H1 (cell line): Measurements from ENCODE around the gene CCDC51. TPM values are rescaled to one million over a fixed set of nuclear protein-coding genes. Genes with fewer than 3 reads are reported as not detected.

Experiments
- ATF2 ChIP-seq: IDR thresholded peaks from 2 replicates; pipeline ENCODE4 v1.6.1; 2012; ENCODE audit warnings: low read length, inconsistent platforms
- CEBPB ChIP-seq: IDR thresholded peaks from 2 replicates; pipeline ENCODE4 v1.6.1; 2012; ENCODE audit warnings: low read depth, low read length
- CREB1 ChIP-seq: IDR thresholded peaks from 2 replicates; pipeline ENCODE4 v1.6.1; 2012; ENCODE audit warnings: inconsistent platforms
- CTBP2 ChIP-seq: IDR thresholded peaks from 2 replicates; pipeline ENCODE4 v1.7.0; 2011; ENCODE audit warnings: borderline replicate concordance, mild to moderate bottlenecking, moderate library complexity, mixed read lengths, low read length; ENCODE audit not compliant: insufficient read depth, insufficient read length
- EP300 ChIP-seq, 2 experiments: IDR thresholded peaks; 1 replicate in 1 of 2; 2 replicates in 1 of 2; pipeline ENCODE4 v1.6.1; 2011 to 2012; ENCODE audit warnings: low read depth in 2 of 2, low read length in 2 of 2, mild to moderate bottlenecking in 2 of 2, borderline replicate concordance in 1 of 2, inconsistent platforms in 1 of 2, moderate library complexity in 1 of 2
- JUND ChIP-seq: IDR thresholded peaks from 2 replicates; pipeline ENCODE4 v1.6.1; 2011; ENCODE audit warnings: mild to moderate bottlenecking, improper control_type of control experiment, low read length
- KDM1A ChIP-seq: fragments of 200-600, 300-600 bp; sonication (generic); IDR thresholded peaks from 2 replicates; pipeline ENCODE4 v1.7.1; 2016; ENCODE audit warnings: mild to moderate bottlenecking, low read length, borderline replicate concordance
- MAFK ChIP-seq: IDR thresholded peaks from 2 replicates; pipeline ENCODE4 v1.6.1; 2012; ENCODE audit warnings: low read depth, mild to moderate bottlenecking, improper control_type of control experiment, low read length
- MAX ChIP-seq: IDR thresholded peaks from 2 replicates; pipeline ENCODE4 v1.6.1; 2012; ENCODE audit warnings: inconsistent platforms
- NANOG ChIP-seq: IDR thresholded peaks from 2 replicates; pipeline ENCODE4 v1.6.1; 2011; ENCODE audit warnings: low read length, low read depth, mild to moderate bottlenecking, inconsistent platforms; ENCODE audit not compliant: insufficient read depth, poor library complexity, severe bottlenecking
- PHF8 ChIP-seq: fragments of 200-600 bp; sonication (generic); conservative IDR thresholded peaks from 2 replicates; pipeline ENCODE4 v1.7.1; 2012; ENCODE audit warnings: low read depth, mild to moderate bottlenecking, inconsistent platforms, low read length, moderate library complexity
- POLR2AphosphoS5 ChIP-seq: IDR thresholded peaks from 2 replicates; pipeline ENCODE4 v1.6.1; 2011; ENCODE audit warnings: low read depth, low read length
- POU5F1 ChIP-seq: IDR thresholded peaks from 2 replicates; pipeline ENCODE4 v1.6.1; 2011; ENCODE audit warnings: low read depth, mild to moderate bottlenecking, low read length, moderate library complexity
- RBBP5 ChIP-seq: IDR thresholded peaks from 2 replicates; pipeline ENCODE4 v1.7.1; 2012; ENCODE audit warnings: low read depth, mild to moderate bottlenecking, inconsistent platforms, low read length, moderate library complexity, borderline replicate concordance
- RXRA ChIP-seq: IDR thresholded peaks from 2 replicates; pipeline ENCODE4 v1.6.1; 2011; ENCODE audit warnings: low read depth, mild to moderate bottlenecking, low read length, moderate library complexity; ENCODE audit not compliant: insufficient read depth
- SAP30 ChIP-seq: fragments of 300-600 bp; sonication (generic); IDR thresholded peaks from 2 replicates; pipeline ENCODE4 v1.7.1; 2012; ENCODE audit warnings: low read length, moderate library complexity, mild to moderate bottlenecking, inconsistent platforms; ENCODE audit not compliant: insufficient read depth, insufficient replicate concordance
- SP4 ChIP-seq: IDR thresholded peaks from 2 replicates; pipeline ENCODE4 v1.6.1; 2012; ENCODE audit warnings: low read length, inconsistent platforms
- SUZ12 ChIP-seq: fragments of 200-600 bp; sonication (generic); IDR thresholded peaks from 2 replicates; pipeline ENCODE4 v1.6.1; 2012; ENCODE audit warnings: mild to moderate bottlenecking, inconsistent platforms, low read length, moderate library complexity, mixed read lengths
- TAF7 ChIP-seq: optimal IDR thresholded peaks from 2 replicates; pipeline ENCODE3; 2011; ENCODE audit warnings: low read depth, mild to moderate bottlenecking, inconsistent platforms, low read length, moderate library complexity, borderline replicate concordance
- TBP ChIP-seq: IDR thresholded peaks from 2 replicates; pipeline ENCODE4 v1.6.1; 2011; ENCODE audit warnings: low read depth, low read length, improper control_type of control experiment
- YY1 ChIP-seq: IDR thresholded peaks from 2 replicates; pipeline ENCODE4 v1.6.1; 2011; ENCODE audit warnings: low read depth, mild to moderate bottlenecking, low read length
- ZNF274 ChIP-seq: IDR thresholded peaks from 2 replicates; pipeline ENCODE4 v1.7.0; 2012; ENCODE audit warnings: low read length, borderline replicate concordance; ENCODE audit errors: extremely low read depth
- polyA plus RNA-seq, 7 experiments: library from polyadenylated mRNA; depleted of rRNA in 3 of 7; stranded (reverse) in 5 of 7; unstranded in 2 of 7; fragments of >200 nt in 5 of 7; fragments of 200-250 nt in 2 of 7; gene quantifications; 1 replicate in 5 of 7; 2 replicates in 1 of 7; 4 replicates in 1 of 7; pipeline versions ENCODE4 v1.2.1 to v1.2.3, GENCODE V29; 2011 to 2013; ENCODE audit warnings: missing spikeins in 2 of 7, mixed read lengths in 2 of 7
- total RNA-seq: library from RNA; stranded (reverse); fragmentation: NEBNext Ultra II Directional; extraction: Animal tissue kit (Norgen Biotek cat#: 25700); gene quantifications from 2 replicates; pipeline ENCODE4 v1.2.1, GENCODE V29; 2021

Gene CCDC51
- total and polyA plus RNA-seq, 2 of the 8 experiments (the other 6 are each of a cell fraction or from before 2014, with no cell fraction given), result 21.3 to 21.4 TPM

GRCh38 chr3:48435774-48436476 lies 4.0 kb downstream of the CCDC51 start (continued):
- TF ChIP-seq EP300 (IDR thresholded peaks at IDR 0.05; ENCODE audit: borderline replicate concordance in 1 of 2, low read depth in 2 of 2, low read length in 2 of 2), result peak in 1 of 2 experiments; percentile 18; a peak in 1 of 3 replicates
- TF ChIP-seq CEBPB, result no peak
- TF ChIP-seq SUZ12, result no peak
- peak; percentile 73; the same call in 1 of the 2 replicates for TF ChIP-seq ATF2
- no peak; the same call in 1 of the 2 replicates for TF ChIP-seq SP4
- peak; percentile 48; the same call in 1 of the 2 replicates for TF ChIP-seq JUND
- TF ChIP-seq ZNF274, result no peak
- peak; percentile 43 for TF ChIP-seq NANOG
- no peak for TF ChIP-seq RBBP5
- no peak for TF ChIP-seq KDM1A
- TF ChIP-seq TBP, result no peak
- TF ChIP-seq MAFK, result no peak
- no peak for TF ChIP-seq PHF8
- peak; percentile 70 for TF ChIP-seq CREB1
- peak; percentile 33 for TF ChIP-seq CTBP2
- TF ChIP-seq MAX, result peak; percentile 69
- TF ChIP-seq POU5F1, result 0 out of 2 replicates have a peak, but pooled peaks have one; percentile 6
- TF ChIP-seq SAP30, result no peak
- peak; percentile 55 for TF ChIP-seq TAF7
- peak; percentile 6; the same call in 1 of the 2 replicates for TF ChIP-seq POLR2AphosphoS5
- peak; percentile 62; the same call in 1 of the 2 replicates for TF ChIP-seq YY1
- 0 out of 2 replicates have a peak, but pooled peaks have one; percentile 70 for TF ChIP-seq RXRA
